UCSD-AML1 (cell line): ENCODE measurements around the gene GPATCH3.
"Not testable (repeated sequence)": the region's sequence is repeated elsewhere in the genome, so short reads cannot be mapped to it uniquely, and the experiment has no call there.

ENCODE experiments used
- DNase-seq: peaks from one replicate; lab custom pipeline; 2025; ENCODE audit not compliant: unreplicated experiment; lab: John Stamatoyannopoulos, UW

Gene GPATCH3

DNA sequence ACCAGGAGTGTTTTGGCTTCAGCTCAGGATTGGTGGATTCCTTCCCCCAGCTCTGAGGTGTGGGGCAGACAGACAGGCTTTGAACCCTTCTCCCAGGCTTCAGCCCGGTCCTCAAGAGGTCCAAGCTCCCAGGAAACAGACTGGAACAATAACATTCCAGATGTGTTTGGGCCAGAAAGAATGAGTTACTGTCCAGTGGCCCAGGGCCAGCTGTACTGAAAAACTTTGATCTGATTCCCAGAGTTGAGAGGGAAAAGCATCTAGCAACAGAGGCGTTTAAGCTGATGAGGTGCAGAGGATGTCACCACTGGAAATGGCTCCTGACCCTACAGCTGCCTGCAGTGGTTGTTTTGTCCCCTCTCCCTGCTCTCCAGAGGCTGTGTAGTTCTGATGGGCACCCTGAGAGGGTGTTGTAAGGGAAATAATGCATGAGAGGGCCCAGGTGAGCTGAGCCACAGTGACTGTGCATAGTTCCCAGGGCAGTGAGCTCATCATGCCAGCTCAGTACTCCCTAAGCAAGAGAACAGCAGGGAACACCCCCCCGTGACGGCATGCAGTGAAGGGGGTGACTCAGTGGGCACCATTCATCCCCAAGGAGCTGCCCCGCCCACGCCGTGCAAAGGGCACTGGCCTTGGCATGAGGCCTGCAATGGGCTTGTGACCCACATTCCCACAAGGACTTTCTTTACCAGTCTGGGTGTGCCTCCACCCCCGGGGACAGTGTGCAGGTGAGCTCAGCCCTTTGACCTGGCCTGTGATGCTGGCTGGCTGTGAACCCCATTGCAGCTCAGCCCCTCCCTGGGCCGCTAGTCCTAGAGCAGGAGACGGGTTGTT, 51.1 kb downstream of the GPATCH3 start:
- DNase-seq = no peak

DNA sequence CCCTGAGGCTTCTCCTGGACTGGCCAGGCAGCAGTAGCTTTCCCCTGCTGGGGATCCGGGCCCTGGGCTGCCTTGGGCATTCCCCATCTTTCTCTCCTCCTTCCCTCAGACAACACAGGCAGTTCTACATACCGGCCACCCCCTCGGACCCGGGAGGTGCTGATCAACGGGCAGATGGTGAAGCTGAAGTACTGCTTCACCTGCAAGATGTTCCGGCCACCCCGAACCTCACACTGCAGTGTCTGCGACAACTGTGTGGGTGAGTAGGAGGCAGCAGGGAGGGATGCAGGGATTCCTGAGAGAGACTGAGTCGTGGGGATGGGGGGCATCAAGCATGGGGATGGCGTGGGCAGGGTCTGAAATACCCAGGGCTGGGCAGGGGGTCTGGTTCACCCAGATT, 51.8 kb downstream of the GPATCH3 start:
- no peak for DNase-seq

DNA sequence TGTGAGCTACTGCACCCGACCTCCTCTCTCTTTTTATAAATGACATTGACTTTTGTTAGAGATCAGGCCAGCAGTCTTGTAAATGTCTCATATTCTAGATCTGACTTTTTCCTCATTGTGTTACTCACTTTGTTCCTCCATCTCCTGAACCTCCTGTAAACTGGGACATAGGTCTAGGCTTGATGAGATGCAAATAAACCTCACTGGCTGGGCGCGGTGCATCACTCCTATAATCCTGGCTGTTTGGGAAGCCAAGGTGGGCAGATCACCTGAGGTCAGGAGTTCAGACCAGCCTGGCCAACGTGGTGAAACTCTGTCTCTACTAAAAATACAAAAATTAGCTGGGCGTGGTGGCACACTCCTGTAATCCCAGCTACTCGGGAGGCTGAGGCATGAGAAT, 52.4 kb downstream of the GPATCH3 start:
- DNase-seq = not testable (repeated sequence)

DNA sequence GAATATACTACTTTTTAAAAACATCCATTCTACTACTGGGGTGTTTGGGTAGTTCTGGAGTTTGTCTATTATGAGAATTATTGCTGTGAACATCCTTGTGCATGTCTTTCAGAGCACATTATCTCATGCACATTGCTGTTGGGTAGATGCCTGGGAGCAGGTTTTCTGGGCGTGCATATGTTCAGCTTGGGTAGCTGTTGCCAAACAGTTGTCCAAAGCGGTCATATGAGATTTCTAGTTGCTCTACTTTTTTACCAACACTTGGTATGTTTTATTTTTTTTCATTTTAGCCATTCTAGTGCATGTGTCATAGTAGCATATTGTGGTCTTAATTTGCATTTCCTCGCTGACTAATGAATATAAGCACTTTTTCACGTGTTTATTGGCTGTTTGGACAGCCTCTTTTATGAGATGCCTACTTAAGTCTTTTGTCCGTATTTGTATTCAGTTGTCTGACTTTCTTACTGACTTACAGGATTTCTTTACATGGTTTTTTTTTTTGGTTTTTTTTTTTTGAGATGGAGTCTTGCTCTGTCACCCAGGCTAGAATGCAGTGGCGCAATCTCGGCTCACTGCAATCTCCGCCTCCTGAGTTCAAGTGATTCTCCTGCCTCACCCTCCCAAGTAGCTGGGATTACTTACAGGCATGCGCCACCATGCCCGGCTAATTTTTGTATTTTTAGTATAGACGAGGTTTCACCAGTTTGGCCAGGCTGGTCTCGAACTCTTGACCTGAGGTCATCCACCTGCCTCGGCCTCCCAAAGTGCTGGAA, 55.7 kb downstream of the GPATCH3 start:
- no peak for DNase-seq
